DMS114 treated with DMSO at 0.1 percent for 48 hours (cell line): Measurements from ENCODE around the gene RHOH.
"Not testable (repeated sequence)": the region's sequence is repeated elsewhere in the genome, so short reads cannot be mapped to it uniquely, and the experiment has no call there.

Source experiments
- DNase-seq: peaks from one replicate; lab custom pipeline; 2025; ENCODE audit not compliant: unreplicated experiment; lab: John Stamatoyannopoulos, UW

RHOH gene

DNA sequence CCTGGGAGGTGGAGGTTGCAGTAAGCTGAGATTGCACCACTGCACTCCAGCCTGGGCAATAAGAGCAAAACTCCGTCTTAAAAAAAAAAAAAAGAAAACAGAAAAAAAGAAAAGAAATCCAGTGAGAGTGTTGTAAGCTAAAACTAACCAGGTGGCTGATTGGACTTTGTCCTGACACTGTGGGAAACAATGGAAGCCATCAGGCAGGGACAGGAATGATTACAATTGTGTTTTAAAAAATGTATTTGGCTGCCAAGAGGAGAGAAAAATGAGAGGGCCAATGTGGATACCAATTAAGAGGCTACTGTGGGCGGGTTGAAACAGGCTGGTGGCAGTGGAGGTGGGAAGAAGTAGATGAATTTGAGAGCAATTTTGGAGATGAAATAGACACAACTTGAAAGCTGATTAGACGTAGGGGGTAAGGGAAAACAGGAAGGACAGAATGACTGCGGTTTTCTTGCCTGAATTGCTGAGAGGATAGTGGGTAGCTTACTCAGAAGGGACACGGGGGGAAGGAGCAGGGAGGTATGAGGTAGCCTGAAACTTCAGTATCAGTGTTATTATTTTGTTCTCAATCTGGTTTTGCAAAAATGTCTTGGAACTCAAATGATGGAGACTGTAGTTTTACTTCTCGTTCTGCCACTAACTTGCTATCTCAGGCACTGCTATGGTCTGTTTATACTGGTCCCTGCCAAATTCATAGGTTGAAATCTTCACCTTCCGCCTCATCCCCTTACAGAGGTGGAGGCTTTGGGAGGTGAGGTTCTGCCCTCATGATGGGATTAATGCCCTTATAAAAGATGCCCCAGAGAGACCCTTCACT, 92.7 kb downstream of the RHOH start:
- DNase-seq, result no peak

DNA sequence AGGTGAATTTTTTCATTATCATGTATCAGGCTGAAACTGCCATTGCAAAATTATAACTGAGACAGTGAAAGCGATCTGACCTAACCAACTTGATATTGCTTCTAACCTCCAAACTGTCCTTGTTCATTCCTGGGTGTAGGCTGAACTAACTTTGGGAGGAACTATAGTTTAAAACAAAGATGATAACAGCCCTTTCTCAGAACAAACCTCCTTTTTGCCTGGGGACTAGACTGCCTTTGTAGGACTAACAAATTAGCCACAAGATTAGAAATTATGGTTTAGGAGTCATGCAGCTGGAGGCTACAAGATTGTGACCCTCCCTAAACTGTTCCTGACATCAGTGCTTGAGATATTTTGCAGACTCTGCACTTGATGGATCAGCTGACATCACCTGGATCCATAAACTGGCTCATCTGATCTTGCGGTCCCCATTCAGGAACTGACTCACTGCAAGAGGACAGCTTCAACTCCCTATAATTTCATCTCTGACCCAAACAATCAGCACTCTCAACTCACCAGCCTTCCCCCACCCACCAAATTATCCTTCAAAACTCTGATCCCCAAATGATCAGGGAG, 93.9 kb downstream of the RHOH start:
- not testable (repeated sequence) for DNase-seq

DNA sequence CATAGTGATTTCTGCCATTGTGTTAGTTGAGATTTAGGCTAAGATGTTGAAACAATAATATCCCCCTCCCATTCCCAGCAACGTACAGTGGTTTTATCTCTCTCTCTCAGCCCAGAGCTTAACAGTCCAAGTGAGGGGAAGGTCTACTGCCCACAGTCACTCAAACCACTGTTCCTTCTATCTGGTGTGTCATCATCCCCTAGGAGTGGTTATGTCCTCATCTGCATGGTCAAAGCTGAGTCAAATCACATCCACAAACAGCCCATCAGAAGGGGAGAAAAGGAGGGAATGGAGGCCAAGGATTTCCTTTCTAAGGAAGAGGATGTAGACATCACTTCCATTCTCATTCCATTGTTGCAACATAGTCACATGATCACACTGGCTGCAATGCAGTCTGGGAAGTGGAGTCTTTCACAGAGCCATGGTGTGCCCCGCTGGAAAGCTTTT, 95.5 kb downstream of the RHOH start:
- no peak for DNase-seq

DNA sequence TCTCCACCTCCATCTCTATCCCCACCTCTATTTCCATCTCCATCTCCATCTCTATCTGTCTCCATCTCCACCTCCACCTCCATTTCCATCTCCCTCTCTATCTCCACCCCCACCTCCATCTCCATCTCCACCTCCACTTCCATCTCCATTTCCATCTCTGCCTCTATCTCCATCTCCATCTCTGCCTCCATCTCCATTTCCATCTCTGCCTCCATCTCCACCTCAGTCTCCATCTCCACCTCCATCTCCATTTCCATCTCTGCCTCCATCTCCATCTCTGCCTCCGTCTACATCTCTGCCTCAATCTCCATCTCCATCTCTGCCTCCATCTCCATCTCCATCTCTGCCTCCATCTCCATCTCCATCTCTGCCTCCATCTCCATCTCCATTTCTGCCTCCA, 97.5 kb downstream of the RHOH start:
- no peak for DNase-seq

DNA sequence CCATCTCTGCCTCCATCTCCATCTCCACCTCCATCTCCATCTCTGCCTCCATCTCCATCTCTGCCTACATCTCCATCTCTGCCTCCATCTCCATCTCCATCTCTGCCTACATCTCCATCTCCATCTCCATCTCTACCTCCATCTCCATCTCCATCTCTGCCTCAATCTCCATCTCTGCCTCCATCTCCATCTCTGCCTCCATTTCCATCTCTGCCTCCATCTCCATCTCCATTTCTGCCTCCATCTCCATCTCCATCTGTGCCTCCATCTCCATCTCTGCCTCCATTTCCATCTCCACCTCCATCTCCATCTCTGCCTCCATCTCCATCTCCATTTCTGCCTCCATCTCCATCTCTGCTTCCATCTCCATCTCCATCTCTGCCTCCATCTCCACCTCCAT, 98.2 kb downstream of the RHOH start:
- not testable (repeated sequence) for DNase-seq

DNA sequence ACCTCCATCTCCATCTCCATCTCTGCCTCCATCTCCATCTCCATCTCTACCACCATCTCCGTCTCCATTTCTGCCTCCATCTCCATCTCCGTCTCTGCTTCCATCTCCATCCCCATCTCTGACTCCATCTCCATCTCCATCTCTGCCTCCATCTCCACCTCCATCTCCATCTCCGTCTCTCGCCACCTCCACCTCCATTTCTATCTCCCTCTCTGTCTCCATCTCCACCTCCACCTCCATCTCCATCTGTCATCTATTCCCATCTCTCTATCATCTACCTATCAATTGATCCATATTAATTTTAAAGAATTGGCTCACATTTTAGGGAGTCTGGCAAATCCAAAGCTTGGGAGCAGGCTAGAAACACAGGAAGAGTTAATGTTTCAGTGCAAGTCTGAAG, 98.7 kb downstream of the RHOH start:
- DNase-seq, result no peak
